Measurements from ENCODE around the gene SH3RF1. TPM values are rescaled to one million over a fixed set of nuclear protein-coding genes. Genes with fewer than 3 reads are reported as not detected.

The SH3RF1 gene
- total RNA-seq = 1 to 10 TPM in 2 of 3 donors, under 1 TPM in 1; 0.54 to 2.4 (median 1.6) TPM
- total RNA-seq (2013) = 2.0 TPM

DNA sequence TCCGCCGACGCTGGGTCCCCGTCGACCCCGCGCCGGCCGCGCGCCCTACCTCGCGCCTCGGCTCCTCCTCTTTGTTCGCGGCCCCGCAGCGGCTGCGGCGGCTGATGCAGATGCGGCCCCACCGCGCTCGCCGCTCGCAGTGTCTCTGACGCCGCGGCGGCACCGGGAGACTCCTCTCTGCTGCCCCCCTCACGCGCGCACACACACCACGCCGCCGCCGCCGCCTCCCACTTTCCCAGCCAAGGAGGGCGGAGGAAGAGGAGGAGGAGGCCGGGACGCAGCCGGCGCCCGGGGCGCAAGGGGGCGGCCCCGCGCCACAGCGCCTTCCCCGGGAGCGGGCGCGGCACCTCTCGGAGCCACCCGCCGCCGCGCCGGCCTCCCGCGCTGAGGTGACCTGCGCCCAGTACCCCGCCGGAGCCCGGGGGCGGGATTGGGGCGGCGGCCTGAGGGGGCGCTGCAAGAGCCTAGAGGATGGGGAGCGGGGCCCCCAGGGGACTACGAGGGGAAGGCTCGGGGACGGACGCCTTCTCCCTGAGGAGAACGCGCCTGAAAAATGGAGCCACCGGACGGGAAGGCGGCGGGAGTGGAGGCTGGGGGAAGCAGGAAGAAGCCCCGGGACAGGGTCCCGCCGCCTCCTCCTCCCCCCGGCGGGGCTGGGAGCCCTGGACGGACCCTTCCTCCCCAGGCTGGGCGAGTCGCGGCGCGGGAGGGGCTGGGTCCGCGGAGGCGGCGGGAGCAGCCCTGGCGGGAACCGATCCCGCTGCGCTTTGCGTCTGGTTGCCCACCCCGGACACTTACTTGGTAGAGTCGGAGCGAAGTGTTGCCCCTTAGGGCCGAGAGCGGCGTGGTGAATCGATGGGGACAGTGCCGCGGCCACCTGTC lies at the start of gene SH3RF1:
SH3RF1 (minus strand) TSS at position 147 of the 882 bp plus-strand sequence. CDS start 1,744 bp downstream, outside the sequence.
- Mint-ChIP-seq H3K4me3 (peak within 1 kb of the TSS; percentile 82), H3K27me3 (ENCODE audit: low read depth in 2 of 2) (peaks cover 25 to 31% of the 10 kb centered on the region in 2 donors), H3K27ac (no peak within 1 kb of the TSS), H3K4me1 (peaks cover 0 to 17% of the 10 kb centered on the region in 2 donors), H3K9me3 (no peaks in the 10 kb centered on the region), H3K36me3 (no peaks in the 10 kb centered on the region)
- under 1% methylated on average over 104 of the region's 110 CpGs for WGBS (ENCODE audit: insufficient coverage)
- TF ChIP-seq, protein P1, sequence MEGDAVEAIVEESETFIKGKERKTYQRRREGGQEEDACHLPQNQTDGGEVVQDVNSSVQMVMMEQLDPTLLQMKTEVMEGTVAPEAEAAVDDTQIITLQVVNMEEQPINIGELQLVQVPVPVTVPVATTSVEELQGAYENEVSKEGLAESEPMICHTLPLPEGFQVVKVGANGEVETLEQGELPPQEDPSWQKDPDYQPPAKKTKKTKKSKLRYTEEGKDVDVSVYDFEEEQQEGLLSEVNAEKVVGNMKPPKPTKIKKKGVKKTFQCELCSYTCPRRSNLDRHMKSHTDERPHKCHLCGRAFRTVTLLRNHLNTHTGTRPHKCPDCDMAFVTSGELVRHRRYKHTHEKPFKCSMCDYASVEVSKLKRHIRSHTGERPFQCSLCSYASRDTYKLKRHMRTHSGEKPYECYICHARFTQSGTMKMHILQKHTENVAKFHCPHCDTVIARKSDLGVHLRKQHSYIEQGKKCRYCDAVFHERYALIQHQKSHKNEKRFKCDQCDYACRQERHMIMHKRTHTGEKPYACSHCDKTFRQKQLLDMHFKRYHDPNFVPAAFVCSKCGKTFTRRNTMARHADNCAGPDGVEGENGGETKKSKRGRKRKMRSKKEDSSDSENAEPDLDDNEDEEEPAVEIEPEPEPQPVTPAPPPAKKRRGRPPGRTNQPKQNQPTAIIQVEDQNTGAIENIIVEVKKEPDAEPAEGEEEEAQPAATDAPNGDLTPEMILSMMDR (IDR thresholded peaks at IDR 0.05) = peak; percentile 18
- Histone ChIP-seq H3K27me3 (ENCODE audit: control insufficient read depth, insufficient read depth, low read length) (peaks cover 20% of the 10 kb centered on the region), H3K4me1 (ENCODE audit: control insufficient read depth, insufficient read depth, low read length) (peaks cover 13% of the 10 kb centered on the region), H3K36me3 (ENCODE audit: control insufficient read depth, insufficient read depth, low read length) (no peaks in the 10 kb centered on the region), H3K9me3 (ENCODE audit: control insufficient read depth, insufficient read depth, low read length) (no peaks in the 10 kb centered on the region), H3K4me3 (ENCODE audit: low read length) (peak within 1 kb of the TSS; percentile 42), H3K27ac (ENCODE audit: low read length) (no peak within 1 kb of the TSS)
- ATAC-seq (peak; percentile 70 to 76 (median 74)), DNase-seq (peak; percentile 20 to 26)
- intact Hi-C loops (cut with micrococcal nuclease) = no loop called here

DNA sequence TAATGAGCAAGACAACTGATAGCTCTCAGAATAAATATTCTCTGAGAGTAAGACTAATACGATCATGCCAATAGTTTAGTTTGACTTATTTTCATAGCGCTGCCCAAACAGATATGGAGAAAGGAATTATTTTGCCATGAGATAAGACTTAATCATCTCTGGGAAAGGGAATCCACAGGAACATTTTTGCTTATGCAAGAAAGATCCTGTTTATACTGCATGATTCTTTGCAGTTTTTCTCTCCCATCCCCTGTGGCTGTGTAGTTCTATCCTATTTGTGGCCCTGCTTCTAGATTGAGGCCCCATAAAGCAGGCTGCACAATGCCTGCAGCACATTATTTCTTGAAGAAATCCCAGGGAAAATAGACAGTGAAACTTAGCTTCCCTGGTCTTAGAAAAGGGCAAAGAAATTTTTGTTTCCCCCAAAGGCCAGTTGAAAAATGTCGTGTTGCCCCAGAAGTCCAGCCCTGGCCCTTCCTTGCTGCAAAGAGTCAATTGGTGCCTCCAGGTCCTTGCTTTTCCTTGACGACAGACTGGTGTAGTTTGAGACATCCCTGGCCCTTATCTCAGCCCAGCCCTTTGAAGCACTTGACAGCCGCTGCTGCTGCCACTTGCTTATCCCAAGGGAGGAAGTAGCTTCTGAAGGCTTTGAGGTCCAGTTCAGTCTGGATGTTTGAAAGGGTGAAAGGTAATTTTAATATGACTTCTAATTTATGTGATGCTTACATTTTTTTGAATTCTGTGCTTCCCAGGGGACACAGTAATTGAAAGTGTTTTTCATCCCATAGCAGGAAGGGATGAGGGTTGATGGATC lies 45.0 kb upstream of the SH3RF1 start:
- H3K27ac ChIP-seq (ENCODE audit: low read length) = no peak overlapping the region
- peaks cover 6 to 30% of the 10 kb centered on the region in 2 donors for H3K27me3 Mint-ChIP-seq (ENCODE audit: low read depth in 2 of 2)
- TF ChIP-seq, protein P1 (IDR thresholded peaks at IDR 0.05) = no peak
- no peak for ATAC-seq
- H3K9me3 ChIP-seq (ENCODE audit: control insufficient read depth, insufficient read depth, low read length) = no peaks in the 10 kb centered on the region
- no peaks in the 10 kb centered on the region for H3K4me1 Mint-ChIP-seq
- 85% methylated on average over 5 of the region's 5 CpGs for WGBS (ENCODE audit: insufficient coverage)
- H3K36me3 ChIP-seq (ENCODE audit: control insufficient read depth, insufficient read depth, low read length) = no peaks in the 10 kb centered on the region
- intact Hi-C loops (cut with micrococcal nuclease) = no loop called here
- H3K4me3 ChIP-seq (ENCODE audit: low read length) = no peak overlapping the region
- no peaks in the 10 kb centered on the region for H3K4me1 ChIP-seq (ENCODE audit: control insufficient read depth, insufficient read depth, low read length)
- H3K36me3 Mint-ChIP-seq = no peaks in the 10 kb centered on the region
- DNase-seq = no peak
- H3K27me3 ChIP-seq (ENCODE audit: control insufficient read depth, insufficient read depth, low read length) = no peaks in the 10 kb centered on the region
- H3K9me3 Mint-ChIP-seq = no peaks in the 10 kb centered on the region
- no peak overlapping the region for H3K4me3 Mint-ChIP-seq
- H3K27ac Mint-ChIP-seq = no peak overlapping the region

- Histone ChIP-seq H3K4me1 (ENCODE audit: control insufficient read depth, insufficient read depth, low read length) (no peaks in the 10 kb centered on the region), H3K4me3 (ENCODE audit: low read length) (no peak overlapping the region), H3K27me3 (ENCODE audit: control insufficient read depth, insufficient read depth, low read length) (no peaks in the 10 kb centered on the region), H3K9me3 (ENCODE audit: control insufficient read depth, insufficient read depth, low read length) (no peaks in the 10 kb centered on the region), H3K27ac (ENCODE audit: low read length) (no peak overlapping the region), H3K36me3 (ENCODE audit: control insufficient read depth, insufficient read depth, low read length) (no peaks in the 10 kb centered on the region)
- H3K4me3 Mint-ChIP-seq = no peak overlapping the region
- no peak overlapping the region for H3K27ac Mint-ChIP-seq
- H3K9me3 Mint-ChIP-seq = no peaks in the 10 kb centered on the region
- peaks cover 2 to 25% of the 10 kb centered on the region in 2 donors for H3K27me3 Mint-ChIP-seq (ENCODE audit: low read depth in 2 of 2)
- no peaks in the 10 kb centered on the region for H3K36me3 Mint-ChIP-seq
- 77% methylated on average over 8 of the region's 8 CpGs for WGBS (ENCODE audit: insufficient coverage)
- H3K4me1 Mint-ChIP-seq = no peaks in the 10 kb centered on the region
- intact Hi-C loops (cut with micrococcal nuclease) = no loop called here
- TF ChIP-seq, protein P1 (IDR thresholded peaks at IDR 0.05) = no peak
- DNase-seq (no peak), ATAC-seq (no peak)
These were observed 44.1 kb upstream of the SH3RF1 start for GRCh38 chr4:169314906-169315305.
